Gastrocnemius medialis (tissue), 4 donors: ENCODE measurements around the gene PRSS33.

Experiments used
- POLR2A ChIP-seq, 2 donors: fragments of 450-650 bp; IDR thresholded peaks; one replicate each; pipeline ENCODE4 v1.6.1; 2017; ENCODE audit warnings: antibody characterized with exemption in 2 of 2, mild to moderate bottlenecking in 2 of 2, moderate library complexity in 2 of 2
- TF ChIP-seq, protein P1 (sequence below), 5 experiments: fragments of 450-650 bp in 3 of 5; fragments of 200-600 bp in 2 of 5; sonication (generic) in 2 of 5; IDR thresholded peaks in 4 of 5; conservative IDR thresholded peaks in 1 of 5; 1 replicate in 4 of 5; 2 replicates in 1 of 5; pipeline ENCODE4 v1.5.1; 2016 to 2019; ENCODE audit warnings: antibody characterized with exemption in 5 of 5, mild to moderate bottlenecking in 3 of 5, moderate library complexity in 3 of 5

DNA sequence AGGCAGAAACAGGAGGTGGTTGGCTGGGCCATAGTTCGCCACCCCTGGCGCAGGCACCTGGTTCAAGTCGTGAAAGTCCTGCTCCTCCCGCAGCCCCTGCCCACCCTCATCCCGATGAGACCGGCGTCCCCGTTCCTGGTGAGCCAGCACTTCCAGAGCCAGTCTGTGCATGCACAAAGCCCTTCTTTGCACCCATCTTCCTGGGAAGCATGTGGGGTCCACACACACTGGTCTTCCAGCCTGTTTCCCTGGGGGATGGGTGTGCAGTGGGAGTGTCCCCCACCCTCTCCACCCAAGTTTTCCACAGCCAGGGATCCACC lies 41.1 kb upstream of the PRSS33 start:
- TF ChIP-seq POLR2A (IDR thresholded peaks at IDR 0.05), result no peak
- TF ChIP-seq, protein P1, sequence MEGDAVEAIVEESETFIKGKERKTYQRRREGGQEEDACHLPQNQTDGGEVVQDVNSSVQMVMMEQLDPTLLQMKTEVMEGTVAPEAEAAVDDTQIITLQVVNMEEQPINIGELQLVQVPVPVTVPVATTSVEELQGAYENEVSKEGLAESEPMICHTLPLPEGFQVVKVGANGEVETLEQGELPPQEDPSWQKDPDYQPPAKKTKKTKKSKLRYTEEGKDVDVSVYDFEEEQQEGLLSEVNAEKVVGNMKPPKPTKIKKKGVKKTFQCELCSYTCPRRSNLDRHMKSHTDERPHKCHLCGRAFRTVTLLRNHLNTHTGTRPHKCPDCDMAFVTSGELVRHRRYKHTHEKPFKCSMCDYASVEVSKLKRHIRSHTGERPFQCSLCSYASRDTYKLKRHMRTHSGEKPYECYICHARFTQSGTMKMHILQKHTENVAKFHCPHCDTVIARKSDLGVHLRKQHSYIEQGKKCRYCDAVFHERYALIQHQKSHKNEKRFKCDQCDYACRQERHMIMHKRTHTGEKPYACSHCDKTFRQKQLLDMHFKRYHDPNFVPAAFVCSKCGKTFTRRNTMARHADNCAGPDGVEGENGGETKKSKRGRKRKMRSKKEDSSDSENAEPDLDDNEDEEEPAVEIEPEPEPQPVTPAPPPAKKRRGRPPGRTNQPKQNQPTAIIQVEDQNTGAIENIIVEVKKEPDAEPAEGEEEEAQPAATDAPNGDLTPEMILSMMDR (IDR thresholded peaks at IDR 0.05 in 4 of 5, conservative IDR thresholded peaks at IDR 0.05 in 1 of 5), result no peak
